Subcutaneous adipose tissue (tissue), 4 donors: ENCODE results near the gene CCDC83. TPM values are rescaled to one million over a fixed set of nuclear protein-coding genes. Genes with fewer than 3 reads are reported as not detected.

ENCODE experiments used
- total RNA-seq, 4 donors: library from RNA; depleted of rRNA; stranded (reverse); fragments of >200 nt; gene quantifications; one replicate each; pipeline ENCODE4 v1.1.0, GENCODE V29; 2016
- TF ChIP-seq, protein P1 (sequence below): fragments of 450-650 bp; IDR thresholded peaks from one replicate; pipeline ENCODE4 v1.5.1; 2016; ENCODE audit warnings: low read depth, mild to moderate bottlenecking, control low read depth, antibody characterized with exemption, moderate library complexity

CCDC83 gene
- total RNA-seq, 4 donors from 2014 or later = not detected

DNA sequence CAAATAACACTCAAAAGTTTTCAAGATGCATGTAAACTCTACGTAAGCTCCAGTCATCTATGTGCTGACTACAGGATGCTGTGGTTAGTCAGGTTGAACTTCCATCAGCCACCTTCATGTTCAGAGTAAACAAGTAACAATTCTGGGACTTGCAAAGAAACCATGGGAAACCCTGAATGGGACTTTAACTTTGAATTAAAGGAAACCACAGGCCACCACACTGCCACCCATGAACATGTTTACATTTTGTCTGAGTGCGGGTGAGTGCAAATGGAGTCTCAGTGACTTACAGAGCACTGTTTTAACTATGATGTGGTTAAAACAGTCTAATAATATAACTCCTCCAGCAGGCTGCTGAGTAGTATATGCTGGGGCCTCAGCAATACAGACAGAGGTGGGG lies 31.4 kb upstream of the CCDC83 start:
- TF ChIP-seq, protein P1, sequence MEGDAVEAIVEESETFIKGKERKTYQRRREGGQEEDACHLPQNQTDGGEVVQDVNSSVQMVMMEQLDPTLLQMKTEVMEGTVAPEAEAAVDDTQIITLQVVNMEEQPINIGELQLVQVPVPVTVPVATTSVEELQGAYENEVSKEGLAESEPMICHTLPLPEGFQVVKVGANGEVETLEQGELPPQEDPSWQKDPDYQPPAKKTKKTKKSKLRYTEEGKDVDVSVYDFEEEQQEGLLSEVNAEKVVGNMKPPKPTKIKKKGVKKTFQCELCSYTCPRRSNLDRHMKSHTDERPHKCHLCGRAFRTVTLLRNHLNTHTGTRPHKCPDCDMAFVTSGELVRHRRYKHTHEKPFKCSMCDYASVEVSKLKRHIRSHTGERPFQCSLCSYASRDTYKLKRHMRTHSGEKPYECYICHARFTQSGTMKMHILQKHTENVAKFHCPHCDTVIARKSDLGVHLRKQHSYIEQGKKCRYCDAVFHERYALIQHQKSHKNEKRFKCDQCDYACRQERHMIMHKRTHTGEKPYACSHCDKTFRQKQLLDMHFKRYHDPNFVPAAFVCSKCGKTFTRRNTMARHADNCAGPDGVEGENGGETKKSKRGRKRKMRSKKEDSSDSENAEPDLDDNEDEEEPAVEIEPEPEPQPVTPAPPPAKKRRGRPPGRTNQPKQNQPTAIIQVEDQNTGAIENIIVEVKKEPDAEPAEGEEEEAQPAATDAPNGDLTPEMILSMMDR = no peak

DNA sequence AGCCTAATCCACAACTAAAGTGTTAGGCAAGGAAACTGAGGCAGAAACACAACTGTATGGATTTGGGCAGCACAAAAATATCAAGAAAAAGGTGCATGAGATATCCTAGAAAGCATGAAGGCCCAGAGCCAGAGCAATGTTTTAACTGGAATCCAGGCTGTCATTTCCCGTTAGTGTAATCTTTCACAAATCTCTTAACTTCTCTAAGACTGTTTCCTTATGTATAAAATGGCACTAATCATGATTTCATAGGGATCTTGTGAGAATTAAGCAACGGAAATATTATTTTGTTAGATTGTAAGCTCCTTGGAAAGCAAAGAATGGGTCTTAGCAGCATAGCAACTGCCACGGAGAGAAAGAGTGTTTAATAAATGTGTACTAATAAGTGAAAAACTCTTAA lies 29.6 kb upstream of the CCDC83 start:
- TF ChIP-seq, protein P1 = no peak

- TF ChIP-seq, protein P1 = no peak
These were observed 28.9 kb upstream of the CCDC83 start for GRCh38 chr11:85826116-85826855.

- TF ChIP-seq, protein P1 = no peak
These were observed 27.2 kb upstream of the CCDC83 start for GRCh38 chr11:85827748-85828639.

DNA sequence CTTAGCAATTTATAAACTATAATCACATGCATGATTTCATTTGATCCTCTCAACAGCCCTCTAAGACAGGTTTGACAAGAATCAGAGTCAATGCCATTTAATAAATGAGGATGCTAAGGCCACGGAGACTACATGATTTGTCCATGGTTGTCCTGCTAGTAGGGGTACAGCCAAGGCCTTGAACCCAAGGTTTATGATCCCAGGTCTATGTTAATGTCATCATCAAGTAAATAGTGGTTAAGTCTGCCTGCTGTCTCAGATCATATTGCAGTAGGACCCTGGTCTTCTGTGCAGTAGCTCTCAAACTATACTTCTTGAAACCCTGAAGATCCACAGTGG lies 26.6 kb upstream of the CCDC83 start:
- TF ChIP-seq, protein P1 = no peak

- TF ChIP-seq, protein P1 = no peak
These were observed 26.0 kb upstream of the CCDC83 start for GRCh38 chr11:85829172-85829571.

- TF ChIP-seq, protein P1 = no peak
These were observed 24.1 kb upstream of the CCDC83 start for GRCh38 chr11:85831050-85831449.
